K562 (cell line): ENCODE data around the gene STX19. TPM values are rescaled to one million over a fixed set of nuclear protein-coding genes. Genes with fewer than 3 reads are reported as not detected.
A peak's percentile ranks its signal among the peaks of the same experiment; 100 is the strongest.

Experiments
- BRCA1 ChIP-seq, 2 experiments: fragments of 450-650 bp in 1 of 2; sonication (generic) in 1 of 2; formaldehyde crosslinking in 1 of 2; IDR thresholded peaks; 2 replicates each; pipeline versions ENCODE4 v1.5.0 to v1.6.1; 2017 to 2020; ENCODE audit warnings: mild to moderate bottlenecking in 1 of 2, missing genetic modification reagents in 1 of 2
- CREM ChIP-seq: IDR thresholded peaks from 2 replicates; pipeline ENCODE4 v1.6.1; 2014; ENCODE audit warnings: antibody characterized with exemption, low read depth
- DIDO1 ChIP-seq: fragments of 450-650 bp; IDR thresholded peaks from 2 replicates; pipeline ENCODE4 v1.6.1; 2016; ENCODE audit warnings: low read depth, missing biosample characterization, missing genetic modification characterization
- ESRRA ChIP-seq: fragments of 450-650 bp; IDR thresholded peaks from 2 replicates; pipeline ENCODE4 v1.6.1; 2014; ENCODE audit warnings: low read depth, mild to moderate bottlenecking, moderate library complexity, borderline replicate concordance
- FOXK2 ChIP-seq, 2 experiments: fragments of 450-650 bp; IDR thresholded peaks in 1 of 2; conservative IDR thresholded peaks in 1 of 2; 2 replicates each; pipeline ENCODE4 v1.6.1; 2016; ENCODE audit warnings: low read depth in 2 of 2, mild to moderate bottlenecking in 1 of 2
- KHSRP ChIP-seq: fragments of 450-650 bp; IDR thresholded peaks from 2 replicates; pipeline ENCODE4 v1.6.1; 2017
- MCM2 ChIP-seq: fragments of 450-650 bp; IDR thresholded peaks from 2 replicates; pipeline ENCODE4 v1.6.1; 2017; ENCODE audit warnings: low read depth, mild to moderate bottlenecking
- MECOM ChIP-seq: fragments of 250-450 bp; sonication (Bioruptor Pico); IDR thresholded peaks from 2 replicates; pipeline ENCODE4 v1.8.0; 2022; ENCODE audit warnings: inconsistent platforms
- NCOA2 ChIP-seq, 2 experiments: fragments of 450-650 bp; IDR thresholded peaks; 2 replicates each; pipeline ENCODE4 v1.6.1; 2018; ENCODE audit warnings: mild to moderate bottlenecking in 2 of 2, moderate library complexity in 1 of 2; ENCODE audit not compliant: partially characterized antibody in 2 of 2
- NONO ChIP-seq, 2 experiments: fragments of 200-400 bp in 1 of 2; fragments of 450-650 bp in 1 of 2; formaldehyde crosslinking in 1 of 2; IDR thresholded peaks; 2 replicates each; pipeline ENCODE4 v1.6.1; 2017; ENCODE audit warnings: low read depth in 2 of 2, mild to moderate bottlenecking in 2 of 2, moderate library complexity in 2 of 2, low read length in 1 of 2
- PML ChIP-seq: IDR thresholded peaks from 2 replicates; pipeline ENCODE4 v1.6.1; 2012; ENCODE audit warnings: low read length, inconsistent platforms
- RB1 ChIP-seq: fragments of 450-650 bp; IDR thresholded peaks from 2 replicates; pipeline ENCODE4 v1.6.1; 2017; ENCODE audit warnings: low read depth, mild to moderate bottlenecking
- WHSC1 ChIP-seq: IDR thresholded peaks from one replicate; pipeline ENCODE4 v1.6.1; 2012; ENCODE audit warnings: low read length, control low read depth, inconsistent platforms
- ZBTB12 ChIP-seq: fragments of 250-450 bp; sonication (Bioruptor Pico); IDR thresholded peaks from 2 replicates; pipeline ENCODE4 v1.4.0; 2020
- ZBTB34 ChIP-seq: fragments of 250-450 bp; sonication (Bioruptor Pico); IDR thresholded peaks from 2 replicates; pipeline ENCODE4 v1.8.0; 2021; ENCODE audit warnings: mild to moderate bottlenecking, moderate library complexity
- ZNF124 ChIP-seq: sonication (generic); formaldehyde crosslinking; IDR thresholded peaks from 2 replicates; pipeline ENCODE4 v1.8.1; 2022; ENCODE audit warnings: missing genetic modification reagents
- ZNF282 ChIP-seq: sonication (generic); formaldehyde crosslinking; IDR thresholded peaks from 2 replicates; pipeline ENCODE4 v1.8.1; 2023; ENCODE audit warnings: missing genetic modification reagents
- ZNF551 ChIP-seq: fragments of 250-450 bp; sonication (Bioruptor Pico); IDR thresholded peaks from 2 replicates; pipeline ENCODE4 v1.5.0; 2021; ENCODE audit warnings: mild to moderate bottlenecking, moderate library complexity
- polyA plus RNA-seq, 8 experiments: library from polyadenylated mRNA; depleted of rRNA in 4 of 8; stranded (reverse) in 5 of 8; unstranded in 3 of 8; fragments of >200 nt; fragmentation: Nextera tagmentation in 2 of 8; fragmentation: Illumina TruSeq in 1 of 8; extraction: Ambion mirVana in 2 of 8; extraction: Trizol in 1 of 8; gene quantifications; 2 replicates each; pipeline versions ENCODE4 v1.2.1 to v1.2.3, GENCODE V29; 2011 to 2014; ENCODE audit warnings: inconsistent platforms in 1 of 8, missing spikeins in 1 of 8
- total RNA-seq, 7 experiments: library from RNA; depleted of rRNA in 6 of 7; stranded (reverse); fragments of >200 nt in 6 of 7; fragmentation: Illumina TruSeq in 2 of 7; extraction: Trizol in 2 of 7; gene quantifications; 2 replicates each; pipeline versions ENCODE4 v1.2.1 to v1.2.3, GENCODE V29; 2011 to 2021; ENCODE audit warnings: low replicate concordance in 1 of 7
- TF ChIP-seq, protein P1 (sequence below): fragments of 450-650 bp; IDR thresholded peaks from 2 replicates; pipeline ENCODE4 v1.6.1; 2016; ENCODE audit warnings: mild to moderate bottlenecking
- TF ChIP-seq, protein P2 (sequence below): fragments of 450-650 bp; formaldehyde crosslinking; IDR thresholded peaks from 2 replicates; pipeline ENCODE4 v1.4.0; 2022; ENCODE audit warnings: mild to moderate bottlenecking, moderate library complexity
- TF ChIP-seq, protein P3 (sequence below): sonication (generic); formaldehyde crosslinking; IDR thresholded peaks from 2 replicates; pipeline ENCODE4 v1.8.1; 2022; ENCODE audit warnings: missing genetic modification reagents

Gene STX19
- total and polyA plus RNA-seq, 9 of the 15 experiments (the other 6 are each of a cell fraction or from before 2014, with no cell fraction given), result 0.04 TPM; not detected in 8

DNA sequence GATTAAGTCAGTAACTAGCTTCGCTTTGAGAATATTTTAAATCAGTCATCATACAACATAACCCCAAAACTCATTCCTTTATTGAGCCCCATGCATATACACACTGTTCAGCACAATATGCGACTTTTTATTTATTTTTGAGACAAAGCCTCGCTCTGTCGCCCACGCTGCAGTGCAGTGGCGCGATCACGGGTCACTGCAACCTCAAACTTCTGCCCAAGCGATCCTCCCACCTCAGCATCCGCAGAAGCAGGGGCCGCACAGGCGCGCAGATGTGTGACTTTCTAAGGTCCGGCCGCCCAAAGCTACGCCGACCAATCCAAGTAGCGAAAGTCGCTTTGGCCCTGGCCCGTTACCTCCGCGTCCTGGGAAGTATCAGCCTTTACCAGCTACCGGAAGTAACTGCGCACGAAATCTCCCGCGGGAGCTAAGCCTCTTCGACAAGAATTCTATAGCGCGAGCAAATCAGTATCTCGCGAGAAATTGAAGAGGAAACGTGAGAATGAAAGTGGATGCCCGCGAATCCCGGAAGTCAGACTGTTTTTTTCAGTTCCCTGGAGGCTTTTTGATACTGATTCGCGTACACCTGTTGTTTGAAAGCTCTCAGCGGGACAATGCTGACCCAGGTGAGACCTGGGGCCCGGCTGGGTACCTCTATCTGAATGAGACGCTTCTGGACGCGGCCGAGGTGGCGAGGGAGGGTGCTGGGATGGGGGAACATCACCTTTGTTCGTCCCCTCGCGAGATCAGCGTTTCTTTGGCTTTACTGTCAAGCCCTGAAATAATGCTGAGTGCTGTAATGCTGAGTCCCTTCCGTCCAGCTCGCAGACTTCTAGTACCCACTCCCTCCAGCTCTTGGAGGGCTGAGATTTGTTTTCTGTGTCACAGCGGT lies 34.4 kb upstream of the STX19 start, which contains the start of the genes DHFR2 and NSUN3 (continued):
- TF ChIP-seq, protein P1, sequence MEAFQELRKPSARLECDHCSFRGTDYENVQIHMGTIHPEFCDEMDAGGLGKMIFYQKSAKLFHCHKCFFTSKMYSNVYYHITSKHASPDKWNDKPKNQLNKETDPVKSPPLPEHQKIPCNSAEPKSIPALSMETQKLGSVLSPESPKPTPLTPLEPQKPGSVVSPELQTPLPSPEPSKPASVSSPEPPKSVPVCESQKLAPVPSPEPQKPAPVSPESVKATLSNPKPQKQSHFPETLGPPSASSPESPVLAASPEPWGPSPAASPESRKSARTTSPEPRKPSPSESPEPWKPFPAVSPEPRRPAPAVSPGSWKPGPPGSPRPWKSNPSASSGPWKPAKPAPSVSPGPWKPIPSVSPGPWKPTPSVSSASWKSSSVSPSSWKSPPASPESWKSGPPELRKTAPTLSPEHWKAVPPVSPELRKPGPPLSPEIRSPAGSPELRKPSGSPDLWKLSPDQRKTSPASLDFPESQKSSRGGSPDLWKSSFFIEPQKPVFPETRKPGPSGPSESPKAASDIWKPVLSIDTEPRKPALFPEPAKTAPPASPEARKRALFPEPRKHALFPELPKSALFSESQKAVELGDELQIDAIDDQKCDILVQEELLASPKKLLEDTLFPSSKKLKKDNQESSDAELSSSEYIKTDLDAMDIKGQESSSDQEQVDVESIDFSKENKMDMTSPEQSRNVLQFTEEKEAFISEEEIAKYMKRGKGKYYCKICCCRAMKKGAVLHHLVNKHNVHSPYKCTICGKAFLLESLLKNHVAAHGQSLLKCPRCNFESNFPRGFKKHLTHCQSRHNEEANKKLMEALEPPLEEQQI, result no peak
- TF ChIP-seq MCM2 (no peak), ZNF282 (CRISPR knock-in tag) (no peak), RB1 (0 out of 2 replicates have a peak, but pooled peaks have one; percentile 22), ZBTB34 (CRISPR knock-in tag) (no peak), ZBTB12 (CRISPR knock-in tag) (no peak), WHSC1 (no peak), PML (peak; percentile 27; the same call in 1 of the 2 replicates), ZNF124 (no peak), NCOA2 (IDR thresholded peaks at IDR 0.05; ENCODE audit: partially characterized antibody in 2 of 2) (no peak), DIDO1 (tag) (peak; percentile 70; the same call in 1 of the 2 replicates), FOXK2 (conservative IDR thresholded peaks at IDR 0.05 in 1 of 2, IDR thresholded peaks at IDR 0.05 in 1 of 2; ENCODE audit: low read depth in 2 of 2) (no peak), ESRRA (no peak), CREM (peak; percentile 49), KHSRP (no peak), MECOM (CRISPR knock-in tag) (no peak), BRCA1 (IDR thresholded peaks at IDR 0.05) (no peak), BRCA1 (CRISPR knock-in tag; IDR thresholded peaks at IDR 0.05) (no peak), NONO (IDR thresholded peaks at IDR 0.05; ENCODE audit: low read depth in 2 of 2, low read length in 1 of 2) (0 out of 4 replicates have a peak, but pooled peaks of 1 of the 2 experiments have one; percentile 7), ZNF551 (no peak)
- TF ChIP-seq, protein P2, sequence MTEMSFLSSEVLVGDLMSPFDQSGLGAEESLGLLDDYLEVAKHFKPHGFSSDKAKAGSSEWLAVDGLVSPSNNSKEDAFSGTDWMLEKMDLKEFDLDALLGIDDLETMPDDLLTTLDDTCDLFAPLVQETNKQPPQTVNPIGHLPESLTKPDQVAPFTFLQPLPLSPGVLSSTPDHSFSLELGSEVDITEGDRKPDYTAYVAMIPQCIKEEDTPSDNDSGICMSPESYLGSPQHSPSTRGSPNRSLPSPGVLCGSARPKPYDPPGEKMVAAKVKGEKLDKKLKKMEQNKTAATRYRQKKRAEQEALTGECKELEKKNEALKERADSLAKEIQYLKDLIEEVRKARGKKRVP (CRISPR knock-in tag), result no peak
- TF ChIP-seq, protein P3, sequence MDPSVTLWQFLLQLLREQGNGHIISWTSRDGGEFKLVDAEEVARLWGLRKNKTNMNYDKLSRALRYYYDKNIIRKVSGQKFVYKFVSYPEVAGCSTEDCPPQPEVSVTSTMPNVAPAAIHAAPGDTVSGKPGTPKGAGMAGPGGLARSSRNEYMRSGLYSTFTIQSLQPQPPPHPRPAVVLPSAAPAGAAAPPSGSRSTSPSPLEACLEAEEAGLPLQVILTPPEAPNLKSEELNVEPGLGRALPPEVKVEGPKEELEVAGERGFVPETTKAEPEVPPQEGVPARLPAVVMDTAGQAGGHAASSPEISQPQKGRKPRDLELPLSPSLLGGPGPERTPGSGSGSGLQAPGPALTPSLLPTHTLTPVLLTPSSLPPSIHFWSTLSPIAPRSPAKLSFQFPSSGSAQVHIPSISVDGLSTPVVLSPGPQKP, result no peak
